Measurements from ENCODE around the gene PXYLP1.

The PXYLP1 gene

DNA sequence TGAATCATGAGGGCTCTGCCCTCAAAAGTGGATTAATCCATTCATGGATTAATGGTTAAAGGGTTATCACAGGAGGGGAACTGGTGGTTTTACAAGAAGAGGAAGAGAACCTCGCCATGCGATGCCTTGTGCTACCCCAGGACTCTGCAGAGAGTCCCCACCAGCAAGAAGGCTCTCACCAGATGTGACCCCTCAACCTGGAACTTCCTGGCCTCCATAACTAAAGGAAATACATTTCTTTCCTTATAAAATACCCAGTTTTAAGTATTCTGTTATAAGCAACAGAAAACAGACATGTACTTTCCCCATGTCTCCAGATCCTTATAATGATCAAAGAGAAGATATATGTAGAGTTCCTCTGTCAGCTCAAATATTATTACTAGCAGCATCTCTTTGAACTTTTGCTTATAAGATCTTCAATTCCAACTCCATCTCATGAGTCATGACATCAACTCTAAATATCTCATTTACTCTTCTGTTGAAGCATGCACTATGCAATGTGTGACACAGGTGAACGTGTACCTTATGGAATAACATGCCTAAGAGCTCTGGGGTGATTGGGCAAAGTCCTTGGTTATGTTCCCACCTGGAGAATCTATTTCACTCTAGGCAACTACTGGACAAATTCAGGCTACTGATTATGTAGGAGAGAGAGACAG lies 99.2 kb downstream of the PXYLP1 start:
- no peak for ATAC-seq (ENCODE audit: insufficient read depth, low read depth)

DNA sequence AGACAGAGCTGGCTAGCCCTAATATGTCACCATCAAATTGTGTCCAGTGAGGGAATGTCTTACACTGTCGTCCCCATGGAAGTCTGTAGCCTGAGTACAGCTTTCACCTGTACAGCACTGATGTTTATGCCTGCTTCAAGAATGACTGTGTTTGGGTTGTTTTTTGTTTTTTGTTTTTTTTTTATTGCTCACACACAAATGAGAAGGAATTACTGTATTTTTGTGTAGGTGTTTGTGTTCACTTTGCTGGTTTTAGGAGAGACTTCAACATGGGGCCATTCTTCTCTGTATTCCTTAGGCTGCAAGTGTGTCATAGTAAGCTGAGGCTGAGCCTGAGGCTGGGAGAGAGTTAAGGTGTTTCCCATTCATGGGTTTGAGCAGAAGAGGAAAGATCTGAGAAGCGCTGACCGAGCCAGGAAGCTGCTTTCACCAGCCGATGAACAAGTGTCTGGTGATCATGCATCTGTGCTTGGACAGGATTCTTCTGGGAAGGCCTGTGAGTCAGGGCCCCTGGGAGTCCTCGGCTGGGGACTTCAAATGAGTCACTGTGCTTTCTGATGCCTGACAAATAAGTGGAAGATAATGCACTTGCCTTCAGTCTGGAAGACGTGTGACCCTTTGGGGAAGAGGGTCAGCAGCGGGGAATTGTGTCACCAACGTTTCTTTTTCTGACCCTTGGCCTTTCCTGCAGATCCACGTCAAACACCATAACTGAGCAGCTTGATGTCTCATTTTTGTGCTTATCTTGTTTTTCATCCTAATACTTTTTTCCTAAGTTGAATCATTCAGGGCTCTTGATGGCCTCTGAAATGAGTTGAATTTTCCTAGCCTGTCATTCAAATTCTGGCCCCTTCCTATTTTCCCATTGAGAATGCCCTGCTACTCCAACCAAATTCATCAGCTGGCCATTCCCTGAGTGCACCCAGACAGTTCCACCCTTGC lies 100.0 kb downstream of the PXYLP1 start:
- Histone ChIP-seq H3K4me1 (ENCODE audit: insufficient read depth, low read length) (no peaks in the 10 kb centered on the region), H3K79me2 (ENCODE audit: insufficient read depth, low read length) (no peaks in the 10 kb centered on the region), H4K20me1 (ENCODE audit: insufficient read depth, low read length) (no peaks in the 10 kb centered on the region), H3K36me3 (ENCODE audit: insufficient read depth, low read length) (no peaks in the 10 kb centered on the region), H3K4me2 (ENCODE audit: insufficient read depth, low read length) (no peak overlapping the region), H3K27ac (ENCODE audit: low read length) (no peak overlapping the region), H3K9ac (ENCODE audit: low read depth, low read length) (no peak overlapping the region), H2AFZ (ENCODE audit: low read depth, low read length) (no peak overlapping the region), H3K9me3 (ENCODE audit: insufficient read depth, low read length, severe bottlenecking) (no peaks in the 10 kb centered on the region), H3K27me3 (ENCODE audit: insufficient read depth, low read length, poor library complexity) (no peaks in the 10 kb centered on the region), H3K4me3 (ENCODE audit: low read depth in 1 of 2, low read length in 2 of 2) (no peak overlapping the region)
- TF ChIP-seq EZH2 (IDR thresholded peaks at IDR 0.05; ENCODE audit: borderline replicate concordance, low read depth, low read length, severe bottlenecking): no peak
- TF ChIP-seq, protein P1, sequence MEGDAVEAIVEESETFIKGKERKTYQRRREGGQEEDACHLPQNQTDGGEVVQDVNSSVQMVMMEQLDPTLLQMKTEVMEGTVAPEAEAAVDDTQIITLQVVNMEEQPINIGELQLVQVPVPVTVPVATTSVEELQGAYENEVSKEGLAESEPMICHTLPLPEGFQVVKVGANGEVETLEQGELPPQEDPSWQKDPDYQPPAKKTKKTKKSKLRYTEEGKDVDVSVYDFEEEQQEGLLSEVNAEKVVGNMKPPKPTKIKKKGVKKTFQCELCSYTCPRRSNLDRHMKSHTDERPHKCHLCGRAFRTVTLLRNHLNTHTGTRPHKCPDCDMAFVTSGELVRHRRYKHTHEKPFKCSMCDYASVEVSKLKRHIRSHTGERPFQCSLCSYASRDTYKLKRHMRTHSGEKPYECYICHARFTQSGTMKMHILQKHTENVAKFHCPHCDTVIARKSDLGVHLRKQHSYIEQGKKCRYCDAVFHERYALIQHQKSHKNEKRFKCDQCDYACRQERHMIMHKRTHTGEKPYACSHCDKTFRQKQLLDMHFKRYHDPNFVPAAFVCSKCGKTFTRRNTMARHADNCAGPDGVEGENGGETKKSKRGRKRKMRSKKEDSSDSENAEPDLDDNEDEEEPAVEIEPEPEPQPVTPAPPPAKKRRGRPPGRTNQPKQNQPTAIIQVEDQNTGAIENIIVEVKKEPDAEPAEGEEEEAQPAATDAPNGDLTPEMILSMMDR (IDR thresholded peaks at IDR 0.05; ENCODE audit: borderline replicate concordance, extremely low read depth, low read length, poor library complexity, severe bottlenecking): no peak
- ATAC-seq (ENCODE audit: insufficient read depth, low read depth) (no peak), DNase-seq (no peak)

More for the DNA sequence above, 99.2 kb downstream of the PXYLP1 start:
- H3K79me2 ChIP-seq (ENCODE audit: insufficient read depth, low read length): no peaks in the 10 kb centered on the region
- H4K20me1 ChIP-seq (ENCODE audit: insufficient read depth, low read length): no peaks in the 10 kb centered on the region
- no peak for DNase-seq
- H3K27ac ChIP-seq (ENCODE audit: low read length): no peak overlapping the region
- H3K4me2 ChIP-seq (ENCODE audit: insufficient read depth, low read length): no peak overlapping the region
- no peak overlapping the region for H3K9ac ChIP-seq (ENCODE audit: low read depth, low read length)
- no peaks in the 10 kb centered on the region for H3K4me1 ChIP-seq (ENCODE audit: insufficient read depth, low read length)
- H3K9me3 ChIP-seq (ENCODE audit: insufficient read depth, low read length, severe bottlenecking): no peaks in the 10 kb centered on the region
- H2AFZ ChIP-seq (ENCODE audit: low read depth, low read length): no peak overlapping the region
- H3K27me3 ChIP-seq (ENCODE audit: insufficient read depth, low read length, poor library complexity): no peaks in the 10 kb centered on the region
- no peak overlapping the region for H3K4me3 ChIP-seq (ENCODE audit: low read depth in 1 of 2, low read length in 2 of 2)
- TF ChIP-seq, protein P1 (IDR thresholded peaks at IDR 0.05; ENCODE audit: borderline replicate concordance, extremely low read depth, low read length, poor library complexity, severe bottlenecking): no peak
- no peak for TF ChIP-seq EZH2 (IDR thresholded peaks at IDR 0.05; ENCODE audit: borderline replicate concordance, low read depth, low read length, severe bottlenecking)
- no peaks in the 10 kb centered on the region for H3K36me3 ChIP-seq (ENCODE audit: insufficient read depth, low read length)

GRCh38 chr3:141332416-141332815 lies 100.8 kb downstream of the PXYLP1 start:
- ATAC-seq (ENCODE audit: insufficient read depth, low read depth) (no peak), DNase-seq (no peak)
- no peak overlapping the region for H3K4me3 ChIP-seq (ENCODE audit: low read depth in 1 of 2, low read length in 2 of 2)
- H3K9me3 ChIP-seq (ENCODE audit: insufficient read depth, low read length, severe bottlenecking): no peaks in the 10 kb centered on the region
- H3K36me3 ChIP-seq (ENCODE audit: insufficient read depth, low read length): no peaks in the 10 kb centered on the region
- no peaks in the 10 kb centered on the region for H3K27me3 ChIP-seq (ENCODE audit: insufficient read depth, low read length, poor library complexity)
- no peaks in the 10 kb centered on the region for H3K4me1 ChIP-seq (ENCODE audit: insufficient read depth, low read length)
- no peak overlapping the region for H2AFZ ChIP-seq (ENCODE audit: low read depth, low read length)
- no peaks in the 10 kb centered on the region for H4K20me1 ChIP-seq (ENCODE audit: insufficient read depth, low read length)
- no peak overlapping the region for H3K27ac ChIP-seq (ENCODE audit: low read length)
- no peaks in the 10 kb centered on the region for H3K79me2 ChIP-seq (ENCODE audit: insufficient read depth, low read length)
- no peak for TF ChIP-seq EZH2 (IDR thresholded peaks at IDR 0.05; ENCODE audit: borderline replicate concordance, low read depth, low read length, severe bottlenecking)
- TF ChIP-seq, protein P1 (IDR thresholded peaks at IDR 0.05; ENCODE audit: borderline replicate concordance, extremely low read depth, low read length, poor library complexity, severe bottlenecking): no peak
- no peak overlapping the region for H3K9ac ChIP-seq (ENCODE audit: low read depth, low read length)
- H3K4me2 ChIP-seq (ENCODE audit: insufficient read depth, low read length): no peak overlapping the region

Data from DND-41 (cell line).